Stimulated activated CD8-positive, alpha-beta memory T cell treated with anti-CD3 and anti-CD28 coated beads, Interleukin-4, amount 100 ng/mL, for 48 hours (primary cell): ENCODE measurements around the gene RNF212.

ENCODE experiments used
- DNase-seq: peaks from one replicate; pipeline ENCODE4 v3.0.0-alpha.2; 2020

RNF212 gene

DNA sequence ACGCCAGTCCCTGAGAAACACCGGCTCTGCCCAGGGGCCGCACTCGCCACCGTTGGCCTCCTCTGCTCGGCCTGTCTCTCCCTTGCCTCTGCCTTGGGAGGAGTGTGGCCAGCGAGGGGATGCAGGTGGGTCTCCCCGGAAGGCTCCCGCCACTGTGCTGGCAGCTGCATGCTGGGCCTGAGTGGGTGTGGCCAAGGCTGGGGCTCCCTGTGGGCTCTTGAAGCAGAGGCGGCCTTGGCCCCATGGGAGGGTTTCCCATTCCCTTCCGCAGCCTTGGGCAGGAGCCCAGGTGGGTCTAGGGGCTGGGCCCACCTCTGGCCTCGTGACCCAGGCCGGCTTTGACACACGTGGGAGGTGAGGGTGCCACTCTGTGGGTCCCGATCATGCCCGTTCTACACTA, 82.8 kb downstream of the RNF212 start:
- DNase-seq = no peak

DNA sequence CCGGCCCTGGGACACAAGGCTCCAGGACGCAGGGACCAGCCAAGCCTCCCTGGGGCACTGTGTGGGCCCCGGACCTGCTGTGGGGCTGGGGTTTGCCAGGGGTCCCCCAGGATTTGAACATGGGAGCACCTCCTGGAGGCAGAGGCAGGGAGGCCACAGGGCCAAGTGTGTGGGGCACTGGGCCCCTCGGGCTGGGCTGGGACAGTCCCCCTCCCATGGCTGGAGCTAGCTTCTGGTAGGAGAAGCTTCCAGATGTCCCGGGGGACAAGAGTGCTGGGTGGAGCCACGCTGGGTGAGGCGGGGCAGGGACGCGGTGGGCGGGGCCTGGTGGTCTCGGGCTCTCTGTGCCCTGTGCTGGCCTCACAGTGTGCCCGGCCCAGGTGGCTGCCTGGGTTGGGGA, 83.3 kb downstream of the RNF212 start:
- no peak for DNase-seq

- DNase-seq = no peak
Measured at GRCh38 chr4:1029529-1029928, 83.8 kb downstream of the RNF212 start.

DNA sequence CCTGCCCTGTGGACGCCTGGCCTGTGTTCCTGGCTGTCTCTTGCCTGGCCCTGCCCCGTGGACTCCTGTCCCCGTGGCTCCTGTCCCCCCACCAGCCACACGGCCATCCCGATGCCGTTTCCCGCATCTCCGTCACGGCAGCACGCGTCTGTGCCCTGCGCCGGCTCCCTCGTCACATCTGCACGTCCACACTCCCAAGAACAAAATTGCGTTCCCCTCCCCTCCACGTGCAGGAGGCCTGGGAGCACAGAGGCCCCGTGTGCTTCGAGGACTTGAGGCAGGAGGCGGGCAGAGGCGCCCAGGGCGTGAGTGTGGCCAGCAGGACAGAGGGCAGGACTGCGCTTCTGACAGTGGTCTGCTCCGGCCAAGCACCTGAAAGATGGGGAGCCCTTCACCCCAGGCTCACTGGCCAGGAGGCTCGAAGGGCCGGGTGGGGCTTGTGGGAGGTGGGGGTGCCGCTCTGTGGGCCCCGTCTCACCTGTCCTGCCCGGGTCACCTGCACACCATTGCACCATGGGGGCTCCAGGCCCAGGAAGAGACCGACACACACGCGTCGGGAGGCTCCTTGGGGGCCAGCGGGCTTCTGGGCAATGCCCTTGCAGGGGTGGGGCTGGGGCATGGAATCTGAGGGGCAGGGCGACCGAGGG, 84.7 kb downstream of the RNF212 start:
- no peak for DNase-seq

DNA sequence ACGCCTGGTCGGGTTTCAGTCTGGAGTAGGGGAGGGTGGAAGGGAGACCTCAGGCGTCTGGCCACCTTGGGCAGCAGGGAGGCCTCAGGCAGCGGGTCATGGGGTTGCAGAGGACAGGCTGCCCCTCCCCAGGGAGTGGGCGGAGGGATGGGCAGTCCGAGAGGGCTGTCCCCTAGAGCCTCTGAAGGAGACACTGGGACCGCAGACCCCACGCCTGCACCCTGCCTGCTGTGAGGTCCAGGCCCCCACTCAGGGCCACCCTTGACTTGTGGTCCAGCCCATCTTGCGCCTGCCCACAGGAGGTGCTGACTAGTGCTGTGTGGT, 85.5 kb downstream of the RNF212 start:
- DNase-seq = no peak

- DNase-seq = no peak
Measured at GRCh38 chr4:1027219-1027914, 86.0 kb downstream of the RNF212 start.

- peak; percentile 72 for DNase-seq
Measured at GRCh38 chr4:1026115-1026514, 87.2 kb downstream of the RNF212 start.

DNA sequence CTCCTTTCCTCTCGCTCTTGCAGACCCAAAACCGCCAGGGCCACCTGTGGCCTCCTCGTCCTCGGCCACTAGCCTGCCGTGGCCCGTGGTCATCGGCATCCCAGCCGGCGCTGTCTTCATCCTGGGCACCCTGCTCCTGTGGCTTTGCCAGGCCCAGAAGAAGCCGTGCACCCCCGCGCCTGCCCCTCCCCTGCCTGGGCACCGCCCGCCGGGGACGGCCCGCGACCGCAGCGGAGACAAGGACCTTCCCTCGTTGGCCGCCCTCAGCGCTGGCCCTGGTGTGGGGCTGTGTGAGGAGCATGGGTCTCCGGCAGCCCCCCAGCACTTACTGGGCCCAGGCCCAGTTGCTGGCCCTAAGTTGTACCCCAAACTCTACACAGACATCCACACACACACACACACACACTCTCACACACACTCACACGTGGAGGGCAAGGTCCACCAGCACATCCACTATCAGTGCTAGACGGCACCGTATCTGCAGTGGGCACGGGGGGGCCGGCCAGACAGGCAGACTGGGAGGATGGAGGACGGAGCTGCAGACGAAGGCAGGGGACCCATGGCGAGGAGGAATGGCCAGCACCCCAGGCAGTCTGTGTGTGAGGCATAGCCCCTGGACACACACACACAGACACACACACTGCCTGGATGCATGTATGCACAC, 88.3 kb downstream of the RNF212 start:
- no peak for DNase-seq

DNA sequence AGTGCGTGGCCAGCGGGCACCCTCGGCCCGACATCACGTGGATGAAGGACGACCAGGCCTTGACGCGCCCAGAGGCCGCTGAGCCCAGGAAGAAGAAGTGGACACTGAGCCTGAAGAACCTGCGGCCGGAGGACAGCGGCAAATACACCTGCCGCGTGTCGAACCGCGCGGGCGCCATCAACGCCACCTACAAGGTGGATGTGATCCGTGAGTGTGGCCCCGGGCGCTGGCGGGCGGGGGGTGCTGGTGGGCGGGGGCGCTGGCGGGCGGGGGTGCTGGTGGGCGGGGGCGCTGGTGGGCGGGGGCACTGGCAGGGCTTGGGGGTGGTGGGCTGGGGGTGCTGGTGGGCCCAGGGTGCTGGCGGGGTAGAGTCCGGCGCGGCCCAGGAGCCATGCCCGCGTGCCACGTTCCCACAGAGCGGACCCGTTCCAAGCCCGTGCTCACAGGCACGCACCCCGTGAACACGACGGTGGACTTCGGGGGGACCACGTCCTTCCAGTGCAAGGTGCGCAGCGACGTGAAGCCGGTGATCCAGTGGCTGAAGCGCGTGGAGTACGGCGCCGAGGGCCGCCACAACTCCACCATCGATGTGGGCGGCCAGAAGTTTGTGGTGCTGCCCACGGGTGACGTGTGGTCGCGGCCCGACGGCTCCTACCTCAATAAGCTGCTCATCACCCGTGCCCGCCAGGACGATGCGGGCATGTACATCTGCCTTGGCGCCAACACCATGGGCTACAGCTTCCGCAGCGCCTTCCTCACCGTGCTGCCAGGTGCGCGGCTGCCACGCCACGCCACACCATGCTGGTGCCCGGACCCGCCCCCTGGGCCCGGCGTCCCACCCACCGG, 89.2 kb downstream of the RNF212 start:
- no peak for DNase-seq

GRCh38 chr4:1023075-1023640, 90.2 kb downstream of the RNF212 start:
- no peak for DNase-seq

DNA sequence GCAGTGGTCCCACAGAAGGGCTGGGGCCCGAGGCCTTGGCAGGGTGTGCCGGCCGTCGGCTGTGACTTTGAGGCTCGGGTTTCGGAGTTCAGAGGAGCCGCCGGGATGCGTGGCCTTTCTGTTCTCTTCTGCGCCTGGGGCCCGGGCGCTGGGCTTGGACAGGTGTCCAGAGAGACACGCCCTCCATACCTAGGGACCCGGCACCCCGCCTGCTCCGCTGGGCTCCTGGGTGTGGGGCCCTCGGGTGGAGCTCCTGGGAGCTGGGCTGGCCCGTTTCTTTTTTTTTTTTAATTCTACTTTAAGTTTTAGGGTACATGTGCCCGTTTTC, 90.7 kb downstream of the RNF212 start:
- DNase-seq = no peak

- DNase-seq = no peak
Measured at GRCh38 chr4:1022051-1022738, 91.2 kb downstream of the RNF212 start.
